H7 (cell line): ENCODE results near the gene HOXC9. TPM values are rescaled to one million over a fixed set of nuclear protein-coding genes. Genes with fewer than 3 reads are reported as not detected.

Source experiments
- DNase-seq: peaks from one replicate; pipeline ENCODE4 v3.0.0; 2012
- H3K27me3 ChIP-seq: 2 replicates; pipeline ENCODE4 v1.6.0; 2011; ENCODE audit warnings: mild to moderate bottlenecking, low read length; ENCODE audit not compliant: control insufficient read depth, insufficient read depth
- H3K36me3 ChIP-seq: replicated peaks from 2 replicates; pipeline ENCODE4 v1.5.1; 2011; ENCODE audit warnings: low read length; ENCODE audit not compliant: control insufficient read depth, insufficient read depth
- H3K4me3 ChIP-seq: 2 replicates; pipeline ENCODE4 v1.5.1; 2011; ENCODE audit warnings: low read depth, mild to moderate bottlenecking, control low read depth, low read length, moderate library complexity; ENCODE audit not compliant: insufficient read depth
- total RNA-seq: library from RNA; depleted of rRNA; stranded (reverse); fragments of >200 nt; shearing (Covaris generic); gene quantifications from 2 replicates; pipeline ENCODE4 v1.2.3, GENCODE V29; 2014; rRNA removed

HOXC9 gene
- total RNA-seq = not detected in 2 replicates

- no peak for DNase-seq
- Histone ChIP-seq H3K27me3 (peaks cover 100% of the 10 kb centered on the region), H3K4me3 (peak within 1 kb of the TSS; percentile 13; the same call in 1 of the 2 replicates), H3K36me3 (no peaks in the 10 kb centered on the region)
These were observed at the start of gene HOXC9 for GRCh38 chr12:54000116-54001114. Gene HOXC9 (plus strand): TSS chr12:54000161. CDS start chr12:54000189, 28 bp downstream.

- Histone ChIP-seq H3K27me3 (peaks cover 100% of the 10 kb centered on the region), H3K36me3 (no peaks in the 10 kb centered on the region), H3K4me3 (no peak overlapping the region)
- no peak for DNase-seq
These were observed 49.6 kb upstream of the HOXC9 start for GRCh38 chr12:53950437-53950773.

GRCh38 chr12:53950789-53951576 is 49.0 kb upstream of the HOXC9 start:
- Histone ChIP-seq H3K36me3 (no peaks in the 10 kb centered on the region), H3K27me3 (peaks cover 100% of the 10 kb centered on the region), H3K4me3 (no peak overlapping the region)
- peak; percentile 65 for DNase-seq

GRCh38 chr12:53951577-53952334 is 48.2 kb upstream of the HOXC9 start:
- no peak overlapping the region for H3K4me3 ChIP-seq
- peak; percentile 80 for DNase-seq
- H3K27me3 ChIP-seq = peaks cover 100% of the 10 kb centered on the region
- no peaks in the 10 kb centered on the region for H3K36me3 ChIP-seq

- peak; percentile 82 for DNase-seq
- Histone ChIP-seq H3K4me3 (no peak overlapping the region), H3K36me3 (no peaks in the 10 kb centered on the region), H3K27me3 (peaks cover 100% of the 10 kb centered on the region)
These were observed 47.6 kb upstream of the HOXC9 start for GRCh38 chr12:53952335-53952694.

- Histone ChIP-seq H3K4me3 (no peak overlapping the region), H3K36me3 (no peaks in the 10 kb centered on the region), H3K27me3 (peaks cover 100% of the 10 kb centered on the region)
- DNase-seq = peak; percentile 83
These were observed 46.9 kb upstream of the HOXC9 start for GRCh38 chr12:53952871-53953734.

- Histone ChIP-seq H3K4me3 (no peak overlapping the region), H3K27me3 (peaks cover 100% of the 10 kb centered on the region), H3K36me3 (no peaks in the 10 kb centered on the region)
- DNase-seq = no peak
These were observed 45.9 kb upstream of the HOXC9 start for GRCh38 chr12:53953831-53954693.

- Histone ChIP-seq H3K27me3 (peaks cover 100% of the 10 kb centered on the region), H3K4me3 (no peak within 1 kb of the TSS), H3K36me3 (no peaks in the 10 kb centered on the region)
- DNase-seq = peak; percentile 77
These were observed 45.3 kb upstream of the HOXC9 start, which contains the start of gene HOXC12 for GRCh38 chr12:53954694-53955035. Gene HOXC12 (plus strand): TSS chr12:53954903. CDS start chr12:53954930, 27 bp downstream.

- Histone ChIP-seq H3K27me3 (peaks cover 100% of the 10 kb centered on the region), H3K4me3 (no peak overlapping the region), H3K36me3 (no peaks in the 10 kb centered on the region)
- peak; percentile 77 for DNase-seq
These were observed 44.8 kb upstream of the HOXC9 start for GRCh38 chr12:53955036-53955775.

GRCh38 chr12:53955776-53956250 is 44.1 kb upstream of the HOXC9 start:
- H3K4me3 ChIP-seq = no peak overlapping the region
- peaks cover 100% of the 10 kb centered on the region for H3K27me3 ChIP-seq
- no peak for DNase-seq
- no peaks in the 10 kb centered on the region for H3K36me3 ChIP-seq

- peaks cover 100% of the 10 kb centered on the region for H3K27me3 ChIP-seq
- H3K4me3 ChIP-seq = no peak overlapping the region
- no peaks in the 10 kb centered on the region for H3K36me3 ChIP-seq
- DNase-seq = no peak
These were observed 43.6 kb upstream of the HOXC9 start for GRCh38 chr12:53956251-53956887.
